CD8-positive, alpha-beta memory T cell (primary cell): ENCODE measurements around the gene MAN2B2. TPM values are rescaled to one million over a fixed set of nuclear protein-coding genes. Genes with fewer than 3 reads are reported as not detected.
A peak's percentile ranks its signal among the peaks of the same experiment; 100 is the strongest.

Experiments used
- CTCF ChIA-PET: fragments of 350-600 bp; sonication (Branson Sonifier 250); formaldehyde crosslinking; loops from one replicate; lab custom pipeline; 2021; ENCODE audit warnings: antibody characterized with exemption; lab: Charles Lee
- POLR2A ChIA-PET: fragments of 350-600 bp; sonication (Branson Sonifier 250); formaldehyde crosslinking; loops from one replicate; lab custom pipeline; 2021; ENCODE audit warnings: antibody characterized with exemption; lab: Charles Lee
- DNase-seq, 5 donors: peaks; one replicate each; pipeline versions ENCODE4 v3.0.0 to v3.0.0-alpha.2; 2020 to 2022; ENCODE audit warnings: mixed read lengths in 1 of 5
- H3K27ac ChIP-seq: one replicate; pipeline ENCODE4 v1.7.0; 2013; ENCODE audit warnings: low read depth, mild to moderate bottlenecking, low read length, moderate library complexity
- H3K27me3 ChIP-seq: 2 replicates; pipeline ENCODE4 v1.7.0; 2013; ENCODE audit warnings: low read length, mild to moderate bottlenecking; ENCODE audit not compliant: insufficient read depth, poor library complexity, severe bottlenecking
- H3K36me3 ChIP-seq: 2 replicates; pipeline ENCODE4 v1.7.0; 2013; ENCODE audit warnings: mild to moderate bottlenecking, low read length, moderate library complexity; ENCODE audit not compliant: insufficient read depth
- H3K4me1 ChIP-seq: 2 replicates; pipeline ENCODE4 v1.7.0; 2013; ENCODE audit warnings: mild to moderate bottlenecking, low read length, moderate library complexity; ENCODE audit not compliant: insufficient read depth
- H3K4me3 ChIP-seq: 2 replicates; pipeline ENCODE4 v1.7.0; 2013; ENCODE audit warnings: mild to moderate bottlenecking, low read length
- H3K9me3 ChIP-seq: 2 replicates; pipeline ENCODE4 v1.7.0; 2013; ENCODE audit warnings: mild to moderate bottlenecking, low read length
- H3K27ac Mint-ChIP-seq, 8 donors: one replicate each; pipeline ENCODE4 v1.8.0; 2020 to 2021; ENCODE audit warnings: mixed read lengths in 8 of 8, mild to moderate bottlenecking in 6 of 8, inconsistent platforms in 3 of 8, moderate library complexity in 3 of 8
- H3K27me3 Mint-ChIP-seq, 2 donors: one replicate each; pipeline ENCODE4 v1.8.0; 2020 to 2021; ENCODE audit warnings: mixed read lengths in 2 of 2, mild to moderate bottlenecking in 1 of 2, moderate library complexity in 1 of 2
- H3K36me3 Mint-ChIP-seq, 3 donors: one replicate each; pipeline ENCODE4 v1.8.0; 2020 to 2021; ENCODE audit warnings: mixed read lengths in 3 of 3, inconsistent platforms in 1 of 3, mild to moderate bottlenecking in 1 of 3
- H3K4me1 Mint-ChIP-seq, 3 donors: one replicate each; pipeline ENCODE4 v1.8.0; 2020 to 2021; ENCODE audit warnings: mixed read lengths in 3 of 3, inconsistent platforms in 1 of 3, mild to moderate bottlenecking in 1 of 3
- H3K4me3 Mint-ChIP-seq, 7 donors: one replicate each; pipeline ENCODE4 v1.8.0; 2020 to 2021; ENCODE audit warnings: mixed read lengths in 7 of 7, mild to moderate bottlenecking in 6 of 7, moderate library complexity in 4 of 7, inconsistent platforms in 2 of 7
- H3K9me3 Mint-ChIP-seq, 5 donors: one replicate each; pipeline ENCODE4 v1.8.0; 2020 to 2022; ENCODE audit warnings: mixed read lengths in 5 of 5, mild to moderate bottlenecking in 3 of 5, moderate library complexity in 2 of 5, inconsistent platforms in 1 of 5
- polyA plus RNA-seq: library from polyadenylated mRNA; unstranded; fragments of 300-500 nt; fragmentation: Illumina TruSeq; gene quantifications from one replicate; pipeline ENCODE4 v1.2.3, GENCODE V29; 2021
- total RNA-seq, 2 experiments: library from RNA; stranded (reverse); gene quantifications; one replicate each; pipeline ENCODE4 v1.2.3, GENCODE V29; 2021

MAN2B2 gene
- total RNA-seq (10 to 100 TPM; 17.5 to 18.3 TPM), polyA plus RNA-seq (33.5 TPM)

- peaks cover 14% of the 10 kb centered on the region for H3K36me3 ChIP-seq
- Mint-ChIP-seq H3K27ac (peak within 1 kb of the TSS; percentile 30 to 95 (median 86)), H3K27me3 (no peaks in the 10 kb centered on the region), H3K36me3 (peaks cover 12 to 36% (median 13%) of the 10 kb centered on the region in 3 donors), H3K4me3 (peak within 1 kb of the TSS; percentile 87 to 96 (median 90)), H3K4me1 (peaks cover 6 to 29% (median 12%) of the 10 kb centered on the region in 3 donors), H3K9me3 (no peaks in the 10 kb centered on the region)
- ChIA-PET CTCF (interaction anchor here (1.1 to 1.3 kb wide), 2 partner anchors 29 to 298 kb away, joined by 3 to 5 read pairs; no protein-coding TSS in a partner anchor), POLR2A (interaction anchor here (1.0 to 2.1 kb wide), 3 partner anchors 65 to 100 kb away, joined by 3 to 11 read pairs (median 3); partner anchors contain the start of gene MRFAP1)
- H3K4me3 ChIP-seq = peak within 1 kb of the TSS; percentile 83
- peak; percentile 79 to 86 (median 81) for DNase-seq
- peak within 1 kb of the TSS; percentile 81 for H3K27ac ChIP-seq
- H3K9me3 ChIP-seq = no peaks in the 10 kb centered on the region
- H3K4me1 ChIP-seq = peaks cover 14% of the 10 kb centered on the region
- H3K27me3 ChIP-seq = no peaks in the 10 kb centered on the region
Observed at GRCh38 chr4:6574747-6575502, at the start of gene MAN2B2. Gene MAN2B2, plus strand, starts transcription at chr4:6575189. Its CDS starts 22 bp downstream, at chr4:6575211.

- peaks cover 11 to 25% of the 10 kb centered on the region in 2 donors for H3K27me3 Mint-ChIP-seq
- CTCF ChIA-PET = no interaction called here
Observed at GRCh38 chr4:6525474-6525873, 49.5 kb upstream of the MAN2B2 start.

GRCh38 chr4:6526156-6526555, 48.8 kb upstream of the MAN2B2 start:
- Histone ChIP-seq H3K9me3 (no peaks in the 10 kb centered on the region), H3K27me3 (no peaks in the 10 kb centered on the region), H3K27ac (no peak overlapping the region), H3K4me1 (no peaks in the 10 kb centered on the region), H3K36me3 (no peaks in the 10 kb centered on the region), H3K4me3 (no peak overlapping the region)
- H3K4me1 Mint-ChIP-seq = no peaks in the 10 kb centered on the region
- ChIA-PET POLR2A (no interaction called here), CTCF (no interaction called here)
- H3K9me3 Mint-ChIP-seq = no peaks in the 10 kb centered on the region
- no peak for DNase-seq
- no peaks in the 10 kb centered on the region for H3K36me3 Mint-ChIP-seq
- peaks cover 9 to 29% of the 10 kb centered on the region in 2 donors for H3K27me3 Mint-ChIP-seq
- no peak overlapping the region for H3K27ac Mint-ChIP-seq
- no peak overlapping the region for H3K4me3 Mint-ChIP-seq

More at GRCh38 chr4:6525474-6525873, 49.5 kb upstream of the MAN2B2 start:
- POLR2A ChIA-PET = no interaction called here
- H3K9me3 ChIP-seq = no peaks in the 10 kb centered on the region
- H3K4me1 ChIP-seq = no peaks in the 10 kb centered on the region
- Mint-ChIP-seq H3K27ac (no peak overlapping the region), H3K9me3 (no peaks in the 10 kb centered on the region), H3K4me1 (no peaks in the 10 kb centered on the region), H3K4me3 (no peak overlapping the region), H3K36me3 (no peaks in the 10 kb centered on the region)
- DNase-seq = no peak
- H3K36me3 ChIP-seq = no peaks in the 10 kb centered on the region
- no peaks in the 10 kb centered on the region for H3K27me3 ChIP-seq
- no peak overlapping the region for H3K27ac ChIP-seq
- H3K4me3 ChIP-seq = no peak overlapping the region

- Histone ChIP-seq H3K4me1 (no peaks in the 10 kb centered on the region), H3K27ac (no peak overlapping the region), H3K36me3 (no peaks in the 10 kb centered on the region), H3K27me3 (no peaks in the 10 kb centered on the region), H3K9me3 (no peaks in the 10 kb centered on the region), H3K4me3 (no peak overlapping the region)
- H3K9me3 Mint-ChIP-seq = no peaks in the 10 kb centered on the region
- CTCF ChIA-PET = no interaction called here
- H3K27me3 Mint-ChIP-seq = peaks cover 9 to 26% of the 10 kb centered on the region in 2 donors
- no peaks in the 10 kb centered on the region for H3K4me1 Mint-ChIP-seq
- H3K27ac Mint-ChIP-seq = no peak overlapping the region
- DNase-seq = no peak
- no peaks in the 10 kb centered on the region for H3K36me3 Mint-ChIP-seq
- no peak overlapping the region for H3K4me3 Mint-ChIP-seq
- POLR2A ChIA-PET = no interaction called here
Observed at GRCh38 chr4:6526671-6527091, 48.3 kb upstream of the MAN2B2 start.

- no peaks in the 10 kb centered on the region for H3K36me3 Mint-ChIP-seq
- CTCF ChIA-PET = no interaction called here
- H3K4me3 Mint-ChIP-seq = no peak overlapping the region
- Histone ChIP-seq H3K4me1 (no peaks in the 10 kb centered on the region), H3K9me3 (no peaks in the 10 kb centered on the region), H3K27ac (no peak overlapping the region), H3K36me3 (no peaks in the 10 kb centered on the region), H3K27me3 (no peaks in the 10 kb centered on the region), H3K4me3 (no peak overlapping the region)
- no peaks in the 10 kb centered on the region for H3K9me3 Mint-ChIP-seq
- POLR2A ChIA-PET = no interaction called here
- H3K27me3 Mint-ChIP-seq = peaks cover 9 to 26% of the 10 kb centered on the region in 2 donors
- H3K27ac Mint-ChIP-seq = no peak overlapping the region
- no peaks in the 10 kb centered on the region for H3K4me1 Mint-ChIP-seq
- no peak for DNase-seq
Observed at GRCh38 chr4:6527259-6527658, 47.7 kb upstream of the MAN2B2 start.

GRCh38 chr4:6527683-6528595, 47.0 kb upstream of the MAN2B2 start:
- Mint-ChIP-seq H3K36me3 (no peaks in the 10 kb centered on the region), H3K27me3 (peaks cover 10 to 26% of the 10 kb centered on the region in 2 donors), H3K27ac (no peak overlapping the region), H3K4me1 (no peaks in the 10 kb centered on the region), H3K4me3 (no peak overlapping the region), H3K9me3 (no peaks in the 10 kb centered on the region)
- H3K27me3 ChIP-seq = no peaks in the 10 kb centered on the region
- H3K9me3 ChIP-seq = no peaks in the 10 kb centered on the region
- H3K4me3 ChIP-seq = no peak overlapping the region
- ChIA-PET POLR2A (no interaction called here), CTCF (interaction anchor here (0.6 kb wide), 1 partner anchor 1613 kb away, joined by 3 read pairs; no protein-coding TSS in a partner anchor)
- no peak overlapping the region for H3K27ac ChIP-seq
- no peaks in the 10 kb centered on the region for H3K4me1 ChIP-seq
- DNase-seq = no peak
- H3K36me3 ChIP-seq = no peaks in the 10 kb centered on the region

GRCh38 chr4:6529021-6529420, 46.0 kb upstream of the MAN2B2 start:
- ChIA-PET POLR2A (no interaction called here), CTCF (no interaction called here)
- no peaks in the 10 kb centered on the region for H3K36me3 Mint-ChIP-seq
- no peak overlapping the region for H3K4me3 Mint-ChIP-seq
- H3K9me3 ChIP-seq = no peaks in the 10 kb centered on the region
- H3K4me3 ChIP-seq = no peak overlapping the region
- no peaks in the 10 kb centered on the region for H3K4me1 ChIP-seq
- H3K27me3 Mint-ChIP-seq = peaks cover 10 to 26% of the 10 kb centered on the region in 2 donors
- H3K27ac ChIP-seq = no peak overlapping the region
- H3K9me3 Mint-ChIP-seq = no peaks in the 10 kb centered on the region
- H3K27ac Mint-ChIP-seq = no peak overlapping the region
- no peaks in the 10 kb centered on the region for H3K27me3 ChIP-seq
- DNase-seq = no peak
- no peaks in the 10 kb centered on the region for H3K36me3 ChIP-seq
- no peaks in the 10 kb centered on the region for H3K4me1 Mint-ChIP-seq

- H3K4me1 Mint-ChIP-seq = no peaks in the 10 kb centered on the region
- peaks cover 10 to 23% of the 10 kb centered on the region in 2 donors for H3K27me3 Mint-ChIP-seq
- ChIA-PET POLR2A (no interaction called here), CTCF (no interaction called here)
- no peak overlapping the region for H3K27ac Mint-ChIP-seq
- Histone ChIP-seq H3K27me3 (no peaks in the 10 kb centered on the region), H3K4me3 (no peak overlapping the region), H3K36me3 (no peaks in the 10 kb centered on the region), H3K4me1 (no peaks in the 10 kb centered on the region), H3K9me3 (no peaks in the 10 kb centered on the region), H3K27ac (no peak overlapping the region)
- no peak for DNase-seq
- H3K4me3 Mint-ChIP-seq = no peak overlapping the region
- no peaks in the 10 kb centered on the region for H3K36me3 Mint-ChIP-seq
- H3K9me3 Mint-ChIP-seq = no peaks in the 10 kb centered on the region
Observed at GRCh38 chr4:6530301-6530700, 44.7 kb upstream of the MAN2B2 start.
